HS-27A (cell line): Measurements from ENCODE around the gene RPS18.

Experiments used
- DNase-seq: peaks from one replicate; pipeline ENCODE4 v3.0.0-alpha.2; 2012; ENCODE audit warnings: low read depth, missing footprints

Gene RPS18

DNA sequence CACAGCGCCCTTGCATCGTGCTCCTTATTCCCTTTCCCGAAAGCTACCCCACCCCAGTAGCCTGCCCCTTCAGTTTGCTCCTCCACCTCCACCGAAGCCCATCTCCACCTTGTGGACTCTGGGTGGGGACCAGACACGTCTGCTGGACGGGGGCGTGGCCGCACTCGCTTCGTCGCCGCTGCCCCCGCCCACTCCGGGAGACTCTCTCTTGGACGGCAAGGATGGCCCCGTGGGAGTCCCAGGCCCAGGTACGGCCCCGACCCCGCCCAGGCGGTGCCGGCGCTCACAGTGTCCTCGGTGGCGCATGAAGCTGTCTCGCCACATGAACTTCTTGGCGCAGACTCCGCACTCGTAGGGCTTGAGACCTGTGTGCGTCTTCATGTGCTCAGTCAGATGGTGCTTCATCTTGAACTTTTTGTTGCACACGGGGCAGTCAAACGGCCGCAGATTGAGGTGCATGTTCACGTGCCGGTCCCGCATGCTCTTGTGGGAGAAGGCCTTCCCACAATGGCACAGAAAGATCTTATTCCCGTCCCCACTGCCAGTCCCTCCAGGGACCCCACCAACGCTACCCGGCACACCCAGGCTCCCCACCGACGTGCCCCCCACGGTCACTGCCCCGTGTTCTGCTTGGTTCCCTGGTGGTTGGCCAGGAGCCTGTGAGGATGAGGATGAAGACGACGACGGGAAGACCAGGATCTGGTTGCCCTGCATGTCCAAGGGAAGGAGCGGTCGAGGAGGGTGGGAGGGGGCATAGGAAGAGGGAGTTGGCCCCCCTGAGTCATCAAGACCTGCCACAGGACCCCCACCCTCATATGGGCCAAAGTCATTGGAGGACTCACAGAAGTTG, 43.3 kb downstream of the RPS18 start:
- DNase-seq: no peak

GRCh38 chr6:33315793-33316602, 44.1 kb downstream of the RPS18 start:
- no peak for DNase-seq

GRCh38 chr6:33316603-33317418, 44.9 kb downstream of the RPS18 start:
- DNase-seq: no peak

DNA sequence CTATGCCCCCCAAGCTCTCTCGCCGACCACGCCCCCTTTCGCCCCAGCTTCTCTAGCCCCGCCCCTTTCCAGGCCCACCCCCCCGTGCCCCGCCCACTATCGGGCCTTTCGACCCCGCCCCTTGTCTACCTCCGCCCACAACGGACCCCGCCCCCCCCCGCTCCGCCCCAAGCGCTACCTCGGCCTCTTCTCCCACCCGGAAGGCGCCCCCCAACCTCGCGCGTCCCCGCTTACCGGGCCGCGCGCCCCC, 45.5 kb downstream of the RPS18 start:
- DNase-seq: no peak

GRCh38 chr6:33317669-33318425, 46.0 kb downstream of the RPS18 start, which contains the start of gene ZBTB22:
ZBTB22 (minus strand) TSS chr6:33317744; CDS start chr6:33316916, 828 bp downstream.
- DNase-seq: peak; percentile 93

GRCh38 chr6:33318426-33319073, 46.7 kb downstream of the RPS18 start:
- no peak for DNase-seq

GRCh38 chr6:33319939-33320314, 48.1 kb downstream of the RPS18 start:
- no peak for DNase-seq

DNA sequence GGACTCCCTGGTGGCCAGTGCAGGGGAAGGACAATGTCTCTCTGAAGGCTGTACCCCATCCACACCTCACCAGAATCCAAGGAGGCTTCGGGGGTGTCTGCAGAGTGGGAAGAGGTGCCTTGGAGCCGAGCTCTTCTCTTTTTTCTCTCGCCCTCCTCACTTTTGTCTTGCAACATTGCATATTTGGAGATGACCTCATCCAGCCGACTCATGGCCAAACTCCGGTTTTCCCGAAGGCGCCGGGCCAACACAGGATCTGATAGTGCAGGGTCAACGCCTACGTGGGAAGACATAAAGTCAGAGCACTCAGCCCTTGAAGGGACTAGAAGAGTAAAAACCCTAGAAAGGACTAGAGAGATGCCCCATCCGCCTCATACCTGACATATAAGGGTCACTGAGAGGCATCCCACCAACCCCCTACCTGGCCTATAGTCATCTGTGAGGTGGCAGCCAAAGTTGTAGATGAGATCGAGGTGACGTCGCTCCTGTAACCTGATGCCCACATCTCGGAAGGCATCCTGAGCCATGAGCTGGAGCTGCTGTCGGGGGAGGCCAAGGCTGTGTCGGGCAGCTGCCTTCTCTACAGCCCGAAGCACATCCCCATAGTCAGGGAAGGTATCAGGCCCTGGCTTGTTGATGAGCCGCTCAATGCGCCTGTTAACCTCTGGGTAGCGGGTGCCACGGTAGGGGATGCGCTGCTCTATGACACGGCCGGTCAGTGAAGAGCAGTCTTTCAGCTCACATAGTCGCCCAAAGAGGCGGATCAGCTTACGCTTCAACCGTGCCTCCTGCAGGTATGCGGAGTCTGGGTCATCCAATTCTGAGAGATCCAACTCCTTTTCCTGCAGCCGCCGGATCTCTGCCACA, 48.7 kb downstream of the RPS18 start:
- peak; percentile 77 for DNase-seq

DNA sequence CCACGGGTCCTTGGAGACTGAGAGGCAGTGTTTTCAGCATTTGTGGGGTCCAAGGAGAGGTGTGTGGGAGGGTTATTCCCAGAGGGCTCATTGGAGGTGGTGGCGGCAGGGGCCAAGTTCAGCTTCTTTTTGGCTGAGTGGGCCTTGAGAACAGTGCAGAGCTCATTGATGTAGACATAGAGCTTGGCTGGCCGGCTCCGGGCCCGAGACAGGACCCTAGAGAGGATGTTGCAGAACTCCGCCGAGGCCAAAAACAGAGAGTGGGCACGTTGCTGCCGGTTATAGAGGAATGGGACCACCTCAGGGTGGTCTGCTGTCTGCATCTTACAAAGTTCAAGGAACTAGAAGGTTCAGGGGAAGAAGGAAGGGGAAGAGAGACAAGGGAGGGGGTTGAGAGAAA, 49.4 kb downstream of the RPS18 start:
- no peak for DNase-seq

DNA sequence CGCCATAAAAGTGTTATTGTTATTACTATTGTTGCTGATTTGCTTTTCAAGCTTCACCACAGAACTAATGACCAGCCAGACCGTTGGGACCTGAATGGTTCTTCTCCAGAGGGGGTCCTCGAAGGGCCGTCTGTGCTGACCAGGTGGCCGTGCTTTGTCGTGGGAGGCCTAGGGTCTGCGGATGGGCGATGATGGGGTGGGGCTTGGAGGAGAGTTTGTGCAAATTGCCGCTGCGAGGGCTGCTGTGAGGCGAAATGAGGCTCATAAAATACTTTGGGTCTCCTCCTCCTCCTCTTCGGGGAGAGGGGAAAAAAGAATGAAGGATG, 51.7 kb downstream of the RPS18 start:
- no peak for DNase-seq

DNA sequence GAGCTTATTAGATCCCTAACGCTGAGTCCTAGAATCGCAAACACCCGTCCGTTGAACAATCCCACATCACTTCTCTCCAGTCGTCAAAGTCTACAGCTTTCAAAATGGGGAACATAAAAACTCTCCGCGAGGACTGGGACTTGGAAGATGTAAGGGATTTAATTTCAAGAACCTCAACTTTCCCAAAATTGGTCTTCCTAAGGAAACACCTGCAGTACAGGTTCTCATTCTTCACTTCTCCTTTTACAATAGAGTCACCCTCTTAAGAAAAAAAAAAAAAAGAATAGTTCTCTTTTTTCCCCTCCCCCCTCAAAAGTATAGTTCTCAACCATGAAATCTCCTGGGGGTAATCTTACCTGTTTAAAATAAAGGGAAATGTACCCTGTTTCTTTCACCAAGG, 52.2 kb downstream of the RPS18 start:
- no peak for DNase-seq
